Tibial nerve (tissue), 4 donors: ENCODE results near the gene TAF1C.

Experiments
- CTCF ChIP-seq, 5 experiments: fragments of 200-600 bp in 3 of 5; fragments of 450-650 bp in 2 of 5; sonication (generic) in 3 of 5; IDR thresholded peaks; one replicate each; pipeline ENCODE4 v1.5.1; 2016 to 2019; ENCODE audit warnings: antibody characterized with exemption in 5 of 5, mild to moderate bottlenecking in 3 of 5, moderate library complexity in 2 of 5
- EP300 ChIP-seq, 2 donors: sonication (generic); formaldehyde crosslinking; IDR thresholded peaks; one replicate each; pipeline ENCODE4 v1.6.1; 2017; ENCODE audit warnings: antibody characterized with exemption in 2 of 2, mild to moderate bottlenecking in 1 of 2
- POLR2A ChIP-seq, 2 donors: fragments of 450-650 bp; IDR thresholded peaks; one replicate each; pipeline ENCODE4 v1.6.1; 2017; ENCODE audit warnings: antibody characterized with exemption in 2 of 2, mild to moderate bottlenecking in 2 of 2, moderate library complexity in 2 of 2

- no peak for TF ChIP-seq POLR2A (IDR thresholded peaks at IDR 0.05)
- no peak for TF ChIP-seq CTCF (IDR thresholded peaks at IDR 0.05)
- TF ChIP-seq EP300 (IDR thresholded peaks at IDR 0.05) = no peak
Measured at GRCh38 chr16:84159800-84160199, 27.1 kb downstream of the TAF1C start.
